ENCODE measurements around the gene PRAC2.
"Not testable (repeated sequence)": the region's sequence is repeated elsewhere in the genome, so short reads cannot be mapped to it uniquely, and the experiment has no call there.

Gene PRAC2

GRCh38 chr17:48722915-48723422, at the start of gene PRAC2:
Gene PRAC2 (plus strand): TSS chr17:48723185. CDS start chr17:48724411, 1,226 bp downstream.
- DNase-seq, result no peak

- no peak for DNase-seq
Measured at GRCh38 chr17:48676963-48677558, 45.9 kb upstream of the PRAC2 start.

- DNase-seq, result peak; percentile 79
Measured at GRCh38 chr17:48678141-48678971, 44.6 kb upstream of the PRAC2 start.

GRCh38 chr17:48679385-48680096, 43.4 kb upstream of the PRAC2 start:
- no peak for DNase-seq

- no peak for DNase-seq
Measured at GRCh38 chr17:48681609-48682008, 41.4 kb upstream of the PRAC2 start.

GRCh38 chr17:48690655-48691054, 32.3 kb upstream of the PRAC2 start:
- no peak for DNase-seq

GRCh38 chr17:48692049-48692448, 30.9 kb upstream of the PRAC2 start:
- DNase-seq, result no peak

- no peak for DNase-seq
Measured at GRCh38 chr17:48693178-48693577, 29.8 kb upstream of the PRAC2 start.

- no peak for DNase-seq
Measured at GRCh38 chr17:48701864-48702532, 21.0 kb upstream of the PRAC2 start.

- no peak for DNase-seq
Measured at GRCh38 chr17:48704361-48705248, 18.4 kb upstream of the PRAC2 start.

- no peak for DNase-seq
Measured at GRCh38 chr17:48711128-48711527, 11.9 kb upstream of the PRAC2 start.

GRCh38 chr17:48715496-48716399, 7.2 kb upstream of the PRAC2 start:
- no peak for DNase-seq

- DNase-seq, result not testable (repeated sequence)
Measured at GRCh38 chr17:48716549-48716948, 6.4 kb upstream of the PRAC2 start.

- DNase-seq, result no peak
Measured at GRCh38 chr17:48717367-48718226, 5.4 kb upstream of the PRAC2 start.

- DNase-seq, result no peak
Measured at GRCh38 chr17:48718227-48718760, 4.7 kb upstream of the PRAC2 start.

- DNase-seq, result no peak
Measured at GRCh38 chr17:48718761-48719641, 4.0 kb upstream of the PRAC2 start.

- no peak for DNase-seq
Measured at GRCh38 chr17:48719642-48720265, 3.2 kb upstream of the PRAC2 start.

All from activated CD4-positive, CD25-positive, alpha-beta regulatory T cell treated with anti-CD3 and anti-CD28 coated beads, Interleukin-2, amount 50 U/mL, for 72 hours (primary cell).